Upper lobe of right lung (tissue), 1 donor: ENCODE results near the gene ZNF362. TPM values are rescaled to one million over a fixed set of nuclear protein-coding genes. Genes with fewer than 3 reads are reported as not detected.
A peak's percentile ranks its signal among the peaks of the same experiment; 100 is the strongest.

Experiments
- ATAC-seq: fragments of 200-7000 bp; cut with Tn5 transposase; one replicate; pipeline ENCODE4 v1.9.1; 2020; ENCODE audit warnings: mild to moderate bottlenecking, moderate library complexity
- DNase-seq: peaks from one replicate; pipeline ENCODE4 v3.0.0-alpha.2; 2020
- H3K27ac ChIP-seq: fragments of 200-600 bp; one replicate; pipeline ENCODE4 v1.8.0; 2022
- H3K27me3 ChIP-seq: fragments of 200-600 bp; one replicate; pipeline ENCODE4 v1.8.0; 2022; ENCODE audit warnings: mild to moderate bottlenecking
- H3K36me3 ChIP-seq: fragments of 200-600 bp; one replicate; pipeline ENCODE4 v1.8.0; 2022
- H3K4me1 ChIP-seq: fragments of 200-600 bp; one replicate; pipeline ENCODE4 v1.8.0; 2022
- H3K4me3 ChIP-seq: fragments of 200-600 bp; one replicate; pipeline ENCODE4 v1.8.0; 2022; ENCODE audit warnings: mild to moderate bottlenecking
- H3K9me3 ChIP-seq: fragments of 200-600 bp; one replicate; pipeline ENCODE4 v1.8.0; 2022
- CTCF ChIP-seq: fragments of 200-600 bp; IDR thresholded peaks from one replicate; pipeline ENCODE4 v1.8.0; 2022; ENCODE audit warnings: antibody characterized with exemption
- intact Hi-C: fragments of 100-400 bp; cut with DNase I; formaldehyde crosslinking; loops from one replicate; pipeline ENCODE4 v1.11.0; 2022
- long read RNA-seq: library from polyadenylated mRNA; unstranded; transcript quantifications from one replicate; pipeline ENCODE4 v2.0.0, GENCODE V29; 2021
- total RNA-seq: library from RNA; stranded (reverse); fragmentation: NEBNext Ultra II Directional; extraction: Animal tissue kit (Norgen Biotek cat#: 25700); gene quantifications from one replicate; pipeline ENCODE4 v1.2.1, GENCODE V29; 2021
- donor health status: DM: no; HTN: yes; CAD: no; lungs with severe emphysema.

The ZNF362 gene
- 31.8 TPM for total RNA-seq
- long read RNA-seq, partial matches to known transcripts = 15 of 28 reads
- long read RNA-seq, other reads (novel, unspliced or antisense) = 12 of 28 reads

- H3K4me1 ChIP-seq = peaks cover 32% of the 10 kb centered on the region
- intact Hi-C loops = no loop called here
- peak within 1 kb of the TSS; percentile 62 for H3K4me3 ChIP-seq
- peak; percentile 86 for DNase-seq
- H3K36me3 ChIP-seq = no peaks in the 10 kb centered on the region
- no peaks in the 10 kb centered on the region for H3K27me3 ChIP-seq
- H3K9me3 ChIP-seq = no peaks in the 10 kb centered on the region
- TF ChIP-seq CTCF = no peak
- peak within 1 kb of the TSS; percentile 91 for H3K27ac ChIP-seq
- peak; percentile 62 for ATAC-seq
These were observed at the start of gene ZNF362 for GRCh38 chr1:33256471-33257206. Gene ZNF362 (plus strand): TSS chr1:33256492. CDS start chr1:33270575, 14,083 bp downstream.

GRCh38 chr1:33211972-33212371 lies 44.3 kb upstream of the ZNF362 start:
- Histone ChIP-seq H3K36me3 (no peaks in the 10 kb centered on the region), H3K27ac (no peak overlapping the region), H3K27me3 (no peaks in the 10 kb centered on the region), H3K4me3 (no peak overlapping the region), H3K4me1 (no peaks in the 10 kb centered on the region), H3K9me3 (no peaks in the 10 kb centered on the region)
- intact Hi-C loops = no loop called here
- DNase-seq = no peak
- no peak for ATAC-seq
- no peak for TF ChIP-seq CTCF

DNA sequence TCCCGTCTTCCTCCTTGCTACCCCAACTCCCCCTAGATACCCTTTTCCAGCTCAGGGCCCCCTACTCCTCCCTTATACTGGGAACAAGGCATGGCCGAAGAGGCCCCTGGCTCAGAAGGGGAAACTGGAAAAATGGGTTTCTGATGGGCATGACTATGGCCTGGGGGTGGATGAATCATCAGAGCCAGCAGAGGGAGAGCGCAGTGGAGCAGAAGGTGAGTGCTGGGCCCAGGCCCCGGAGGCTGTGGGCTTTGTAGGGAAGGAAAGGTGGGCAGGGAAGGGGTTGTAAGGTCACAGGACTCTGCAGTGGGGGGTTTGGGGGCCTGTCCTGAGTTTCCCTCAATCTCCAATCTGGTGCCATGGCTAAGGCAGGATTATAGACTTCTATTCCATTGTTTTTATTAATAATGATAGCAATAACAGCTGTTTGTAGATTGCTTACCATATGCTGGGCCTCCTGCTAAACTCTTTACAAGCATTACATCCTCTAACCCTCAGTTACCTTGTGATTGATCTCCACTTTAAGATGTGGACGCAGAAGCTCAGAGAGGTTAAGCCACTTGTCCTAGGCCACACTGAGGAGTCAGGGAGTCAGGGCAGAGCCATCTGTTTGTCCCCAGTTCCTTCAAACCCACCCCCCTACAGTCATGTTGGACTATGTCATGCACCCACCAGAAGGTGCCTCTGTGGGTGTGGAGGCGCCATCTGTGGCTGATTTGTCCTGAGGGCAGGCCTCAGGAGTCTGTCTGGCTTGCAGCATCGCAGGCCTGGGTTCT lies 36.2 kb upstream of the ZNF362 start:
- Histone ChIP-seq H3K36me3 (no peaks in the 10 kb centered on the region), H3K27ac (no peak overlapping the region), H3K4me3 (no peak overlapping the region), H3K9me3 (no peaks in the 10 kb centered on the region), H3K27me3 (no peaks in the 10 kb centered on the region), H3K4me1 (peaks cover 7% of the 10 kb centered on the region)
- peak; percentile 19 for ATAC-seq
- DNase-seq = no peak
- TF ChIP-seq CTCF = no peak
- intact Hi-C loops = no loop called here

- TF ChIP-seq CTCF = no peak
- intact Hi-C loops = no loop called here
- Histone ChIP-seq H3K27ac (no peak overlapping the region), H3K36me3 (no peaks in the 10 kb centered on the region), H3K27me3 (no peaks in the 10 kb centered on the region), H3K9me3 (no peaks in the 10 kb centered on the region), H3K4me1 (peaks cover 7% of the 10 kb centered on the region), H3K4me3 (no peak overlapping the region)
- DNase-seq (peak; percentile 66), ATAC-seq (peak; percentile 54)
These were observed 35.5 kb upstream of the ZNF362 start for GRCh38 chr1:33220676-33221384.

- DNase-seq = no peak
- no peak overlapping the region for H3K4me3 ChIP-seq
- peaks cover 7% of the 10 kb centered on the region for H3K4me1 ChIP-seq
- intact Hi-C loops = no loop called here
- no peak for ATAC-seq
- H3K36me3 ChIP-seq = no peaks in the 10 kb centered on the region
- no peak overlapping the region for H3K27ac ChIP-seq
- H3K9me3 ChIP-seq = no peaks in the 10 kb centered on the region
- no peaks in the 10 kb centered on the region for H3K27me3 ChIP-seq
- TF ChIP-seq CTCF = no peak
These were observed 34.9 kb upstream of the ZNF362 start for GRCh38 chr1:33221385-33221758.
